ENCODE data around the gene MSL3.

MSL3 gene, protein sequence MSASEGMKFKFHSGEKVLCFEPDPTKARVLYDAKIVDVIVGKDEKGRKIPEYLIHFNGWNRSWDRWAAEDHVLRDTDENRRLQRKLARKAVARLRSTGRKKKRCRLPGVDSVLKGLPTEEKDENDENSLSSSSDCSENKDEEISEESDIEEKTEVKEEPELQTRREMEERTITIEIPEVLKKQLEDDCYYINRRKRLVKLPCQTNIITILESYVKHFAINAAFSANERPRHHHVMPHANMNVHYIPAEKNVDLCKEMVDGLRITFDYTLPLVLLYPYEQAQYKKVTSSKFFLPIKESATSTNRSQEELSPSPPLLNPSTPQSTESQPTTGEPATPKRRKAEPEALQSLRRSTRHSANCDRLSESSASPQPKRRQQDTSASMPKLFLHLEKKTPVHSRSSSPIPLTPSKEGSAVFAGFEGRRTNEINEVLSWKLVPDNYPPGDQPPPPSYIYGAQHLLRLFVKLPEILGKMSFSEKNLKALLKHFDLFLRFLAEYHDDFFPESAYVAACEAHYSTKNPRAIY

DNA sequence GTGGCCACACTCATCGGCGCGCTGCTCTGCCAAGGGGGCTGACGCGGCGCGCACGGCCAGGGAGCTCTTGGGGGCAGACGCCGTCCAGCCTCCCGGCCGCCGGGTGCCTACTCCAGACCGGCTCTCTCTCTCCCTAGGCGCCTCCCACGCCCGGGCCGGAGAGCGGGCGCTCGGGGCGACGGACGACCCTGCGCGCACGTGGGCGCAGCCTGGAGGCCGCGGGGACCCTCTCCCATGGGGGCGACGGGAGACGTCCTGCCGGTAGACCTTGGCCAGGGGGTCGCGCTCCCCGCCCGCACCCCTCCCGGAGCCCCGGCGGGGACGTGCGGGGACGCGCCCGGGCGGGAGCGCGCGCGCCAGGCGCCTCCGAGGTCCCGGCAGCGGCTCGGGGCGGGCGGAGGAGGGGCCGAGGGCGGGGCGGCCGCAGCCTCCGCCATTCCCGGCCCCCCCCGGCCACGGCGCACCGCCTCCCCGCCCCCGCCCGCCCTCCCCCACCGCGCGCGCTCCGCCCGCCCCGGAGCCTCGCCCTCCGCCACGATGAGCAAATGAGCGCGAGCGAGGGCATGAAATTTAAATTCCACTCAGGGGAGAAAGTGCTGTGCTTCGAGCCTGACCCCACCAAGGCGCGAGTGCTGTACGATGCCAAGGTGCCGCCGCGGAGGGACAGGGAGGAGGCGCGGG, at the start of gene MSL3:
TSS of gene MSL3 (plus strand) at position 519 of the 681 bp plus-strand sequence. CDS start at position 546, 27 bp downstream.
- in situ Hi-C loops (cut with HindIII; ENCODE audit: low sequenced_read_pairs), result loop anchor here (25.0 kb wide), 1 partner anchor 221 kb away; no protein-coding TSS in a partner anchor

DNA sequence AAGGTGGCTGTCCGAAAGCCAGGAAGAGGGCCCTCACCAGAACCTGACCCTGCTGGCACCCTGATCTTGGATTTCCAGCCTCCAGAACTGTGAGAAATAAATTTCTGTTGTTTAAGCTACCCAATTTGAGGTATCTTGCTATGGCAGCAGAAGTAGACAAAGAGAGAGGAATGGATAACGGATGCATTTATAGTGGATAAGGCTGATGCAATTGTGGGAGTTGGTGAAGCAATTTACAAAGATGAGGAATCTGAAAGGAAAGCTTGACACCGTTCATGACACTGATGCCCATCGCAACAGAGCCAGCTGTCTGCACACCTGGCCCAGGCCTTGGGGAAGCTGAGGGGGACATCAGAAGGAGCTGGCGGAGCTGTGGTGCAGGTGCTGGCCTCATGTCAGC, 35.7 kb upstream of the MSL3 start:
- in situ Hi-C loops (cut with HindIII; ENCODE audit: low sequenced_read_pairs), result no loop called here

DNA sequence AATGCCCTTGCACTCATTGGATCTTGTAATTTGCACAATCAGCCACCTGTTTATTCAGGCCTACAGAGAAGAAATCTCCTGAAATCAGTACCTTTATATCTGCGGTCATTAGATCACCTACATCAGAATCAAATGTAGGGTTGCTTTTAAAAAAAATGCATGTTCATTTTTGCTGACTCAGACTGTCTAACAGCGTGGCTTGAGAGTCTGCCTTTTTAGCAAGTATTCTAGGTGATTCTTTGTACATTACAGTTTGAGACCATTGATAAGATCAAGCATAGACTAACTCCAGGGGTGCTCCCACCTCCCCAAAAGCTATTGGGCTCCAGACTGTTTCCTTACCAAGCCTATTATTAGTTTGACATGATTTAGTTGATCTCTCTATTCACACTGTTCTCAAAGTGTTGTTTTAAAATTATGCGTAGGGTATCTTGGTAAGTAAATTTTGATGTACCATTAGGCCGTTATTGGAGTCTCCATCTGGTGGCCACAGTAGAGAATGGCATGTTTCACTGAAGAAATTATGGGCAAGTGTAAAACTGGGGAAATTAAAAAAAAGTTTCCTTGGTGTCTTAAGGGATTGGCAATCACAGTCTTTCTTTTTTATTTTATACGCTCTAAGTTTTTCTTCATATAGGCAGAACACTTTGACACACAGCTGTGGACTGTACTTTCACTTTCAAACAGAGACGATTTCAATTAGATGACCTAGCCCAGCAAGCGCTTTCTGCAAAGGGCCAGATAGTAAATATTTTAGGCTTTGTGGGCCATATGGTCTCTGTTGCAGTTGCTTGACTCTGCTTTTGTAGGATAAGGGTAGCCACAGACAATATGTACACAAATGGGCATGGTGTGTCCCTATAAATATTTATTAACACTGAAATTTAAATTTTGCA, 33.7 kb upstream of the MSL3 start:
- in situ Hi-C loops (cut with HindIII; ENCODE audit: low sequenced_read_pairs), result no loop called here

DNA sequence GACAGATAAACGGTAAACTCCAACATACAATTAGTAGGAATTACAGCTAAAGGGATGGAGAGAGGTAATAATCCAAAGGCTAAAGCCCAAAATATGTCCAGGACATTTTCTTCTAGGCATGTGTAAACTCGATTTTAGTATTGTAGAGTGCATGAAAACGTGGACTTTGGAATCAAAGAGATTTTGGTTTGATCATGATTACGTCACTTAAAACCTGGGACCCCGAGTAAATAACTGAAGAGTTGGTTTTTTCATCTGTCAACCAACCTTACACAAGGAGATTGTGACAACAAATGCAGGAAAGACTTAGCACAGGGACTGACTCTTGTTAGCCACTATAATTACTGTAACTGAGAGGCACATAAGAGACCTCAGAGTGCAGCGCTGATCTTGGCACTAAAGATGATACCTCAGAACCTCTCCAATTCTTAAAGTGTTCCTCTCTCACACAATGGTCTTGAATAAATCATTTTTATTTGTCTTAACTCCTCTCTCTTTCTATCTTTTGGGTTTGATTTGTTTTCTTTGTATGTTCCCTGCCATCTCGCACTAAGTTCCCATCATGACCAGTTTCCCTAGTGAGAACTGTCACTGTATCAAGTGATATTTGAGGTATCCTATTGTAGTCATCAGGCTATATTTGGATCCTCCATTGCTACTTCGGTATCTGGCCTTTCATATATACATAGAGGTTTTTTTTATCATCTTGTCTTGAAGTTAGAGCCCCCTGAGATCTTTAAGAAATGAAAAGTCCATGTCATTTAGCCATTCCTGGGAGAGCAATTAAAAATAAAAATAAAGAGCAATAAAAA, 32.2 kb upstream of the MSL3 start:
- in situ Hi-C loops (cut with HindIII; ENCODE audit: low sequenced_read_pairs), result no loop called here

DNA sequence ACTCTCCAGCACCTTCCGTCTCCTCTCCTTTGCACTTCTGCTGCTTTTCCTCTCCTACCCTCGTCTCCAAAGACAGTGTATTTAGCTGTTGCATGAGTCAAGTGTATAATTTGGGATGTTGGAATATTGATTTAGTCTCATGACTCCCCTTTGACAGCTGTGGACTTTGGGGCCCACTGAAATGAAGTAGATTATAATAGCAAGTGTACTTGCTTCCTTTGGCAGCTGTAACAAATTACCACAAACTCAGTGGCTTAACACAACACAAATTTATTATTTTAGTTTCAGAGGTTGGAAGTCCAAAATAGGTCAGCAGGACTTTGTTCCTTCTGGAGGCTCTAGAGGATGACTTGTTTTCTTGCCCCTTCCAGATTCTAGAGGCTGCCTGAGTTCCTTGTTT, 29.5 kb upstream of the MSL3 start:
- in situ Hi-C loops (cut with HindIII; ENCODE audit: low sequenced_read_pairs), result no loop called here

DNA sequence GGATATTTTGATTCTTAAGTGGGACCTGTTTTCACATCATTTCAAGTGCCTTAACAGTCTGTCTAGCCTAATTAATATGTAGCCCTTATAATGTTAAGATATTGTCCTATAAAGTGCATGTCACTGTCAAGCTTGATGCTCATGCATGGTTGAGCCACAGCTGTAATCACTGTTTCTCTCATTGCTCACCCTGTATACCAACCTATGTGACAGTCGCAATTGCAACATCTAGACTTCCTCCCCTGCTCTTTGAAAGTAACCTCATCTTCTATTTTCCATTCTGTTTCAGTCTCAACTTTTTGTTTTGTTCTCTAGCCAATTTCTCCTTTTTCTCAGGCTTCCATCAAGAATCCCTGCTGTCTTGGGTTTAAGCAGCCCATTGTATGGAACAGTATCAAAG, 24.4 kb upstream of the MSL3 start:
- in situ Hi-C loops (cut with HindIII; ENCODE audit: low sequenced_read_pairs), result no loop called here

DNA sequence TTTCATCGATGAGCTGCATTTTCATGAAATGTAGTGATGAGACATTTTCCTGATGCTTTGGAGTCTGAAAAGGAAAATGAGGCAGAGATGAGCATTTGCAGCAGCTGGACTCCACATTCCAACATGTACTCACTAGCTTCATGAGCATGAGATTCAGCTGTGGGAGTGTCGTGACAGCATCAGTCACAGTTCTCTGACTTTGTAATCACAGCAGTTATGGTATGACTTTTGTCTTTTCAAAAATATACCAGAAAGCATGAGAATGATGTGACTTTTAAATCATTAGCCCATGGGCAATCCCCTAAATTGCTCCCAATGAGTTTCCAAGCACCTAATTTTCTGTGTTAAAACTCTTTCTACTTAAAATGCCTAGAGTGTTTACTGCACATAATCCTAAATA, 18.3 kb upstream of the MSL3 start:
- in situ Hi-C loops (cut with HindIII; ENCODE audit: low sequenced_read_pairs), result no loop called here

DNA sequence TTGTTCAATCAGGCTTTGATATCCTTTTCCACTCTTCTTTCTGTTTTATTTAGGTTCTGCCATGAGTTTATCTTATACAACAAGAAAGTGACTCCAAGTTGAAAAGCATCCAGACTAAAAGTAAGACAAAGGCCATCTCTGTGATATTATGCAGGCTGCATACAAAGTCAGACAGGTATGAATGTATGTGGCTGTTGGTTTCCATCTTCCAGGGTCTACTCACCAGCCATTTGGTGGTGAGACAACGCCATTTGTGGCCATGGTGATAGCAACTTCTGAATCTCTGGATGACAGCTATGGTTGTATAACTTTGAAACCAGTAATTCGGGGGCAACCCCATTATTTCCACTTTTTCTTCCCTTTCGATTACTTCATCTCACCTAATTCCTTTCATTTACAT, 17.2 kb upstream of the MSL3 start:
- in situ Hi-C loops (cut with HindIII; ENCODE audit: low sequenced_read_pairs), result no loop called here

DNA sequence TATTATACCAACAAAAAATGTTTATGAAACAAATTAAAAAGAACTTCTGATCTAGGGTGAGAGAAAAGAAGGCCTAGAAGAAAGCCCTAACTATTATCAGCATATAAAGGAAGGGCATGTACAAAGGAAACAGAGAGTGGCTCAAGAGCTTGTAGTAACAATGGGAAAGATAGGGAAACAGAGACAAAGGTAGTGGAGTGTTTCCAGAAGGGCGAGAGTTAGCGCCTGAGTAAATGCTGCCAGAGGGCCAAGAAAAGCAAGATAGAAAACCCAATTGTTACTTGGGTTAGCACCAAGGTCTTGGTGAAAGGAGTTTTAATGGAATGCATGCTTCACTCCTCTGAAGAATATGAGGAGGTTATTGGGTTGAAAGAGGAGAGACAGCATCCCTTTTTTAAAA, 16.5 kb upstream of the MSL3 start:
- in situ Hi-C loops (cut with HindIII; ENCODE audit: low sequenced_read_pairs), result no loop called here

DNA sequence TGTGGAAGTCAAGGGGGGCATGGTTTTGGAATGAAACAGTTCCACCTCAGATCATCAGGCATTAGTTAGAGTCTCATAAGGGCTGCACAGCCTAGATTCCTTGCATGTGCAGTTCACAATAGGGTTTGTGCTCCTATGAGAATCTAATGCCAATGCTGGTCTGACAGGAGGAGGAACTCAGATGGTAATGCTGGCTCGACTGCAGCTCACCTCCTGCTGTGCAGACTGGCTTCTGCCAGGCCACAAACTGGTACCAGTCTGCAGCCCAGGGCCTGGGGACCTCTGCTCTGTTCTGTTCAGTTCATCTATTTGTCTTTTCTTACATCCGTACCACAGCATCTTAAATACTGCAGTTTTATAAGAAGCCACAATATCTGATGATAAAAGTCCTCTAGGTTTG, 12.2 kb upstream of the MSL3 start:
- in situ Hi-C loops (cut with HindIII; ENCODE audit: low sequenced_read_pairs), result no loop called here

DNA sequence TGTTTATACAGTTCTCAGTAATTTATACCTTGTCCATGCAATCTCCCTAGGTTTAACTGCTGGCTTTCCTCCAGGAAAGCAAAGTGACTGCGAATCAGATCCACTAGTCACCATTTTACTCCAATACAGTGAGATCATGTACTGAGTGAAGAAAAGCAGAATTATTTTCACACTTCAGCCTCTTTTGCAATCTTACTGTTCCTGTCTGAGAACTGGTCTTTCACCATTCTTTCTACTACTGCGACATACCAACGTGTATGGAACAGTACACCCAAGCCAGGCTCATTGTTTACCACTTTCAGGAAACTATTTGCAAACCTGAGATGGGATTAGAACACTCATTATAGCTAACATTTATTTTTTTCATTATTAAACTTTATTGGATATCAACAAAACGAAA, 8.0 kb upstream of the MSL3 start:
- in situ Hi-C loops (cut with HindIII; ENCODE audit: low sequenced_read_pairs), result loop anchor here (25.0 kb wide), 1 partner anchor 213 kb away; no protein-coding TSS in a partner anchor

DNA sequence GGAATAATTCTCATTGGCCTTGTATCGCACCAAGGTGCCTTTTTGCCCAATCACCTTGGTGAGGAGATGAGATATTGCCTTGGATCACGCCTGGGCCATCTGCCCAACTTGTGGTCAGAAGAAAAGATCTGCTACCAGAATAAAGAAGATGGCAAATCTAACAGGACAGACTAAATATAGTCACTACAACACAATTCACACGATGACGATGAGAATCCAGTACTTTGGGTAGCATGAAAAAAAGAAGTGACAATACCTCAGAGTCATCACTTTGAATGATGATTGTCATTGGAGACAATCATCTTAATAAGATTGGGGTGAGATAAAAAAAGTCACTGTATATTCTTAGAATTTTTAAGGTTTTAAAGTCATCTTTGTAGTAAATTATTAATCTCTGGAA, 7.3 kb upstream of the MSL3 start:
- in situ Hi-C loops (cut with HindIII; ENCODE audit: low sequenced_read_pairs), result loop anchor here (25.0 kb wide), 1 partner anchor 213 kb away; no protein-coding TSS in a partner anchor

DNA sequence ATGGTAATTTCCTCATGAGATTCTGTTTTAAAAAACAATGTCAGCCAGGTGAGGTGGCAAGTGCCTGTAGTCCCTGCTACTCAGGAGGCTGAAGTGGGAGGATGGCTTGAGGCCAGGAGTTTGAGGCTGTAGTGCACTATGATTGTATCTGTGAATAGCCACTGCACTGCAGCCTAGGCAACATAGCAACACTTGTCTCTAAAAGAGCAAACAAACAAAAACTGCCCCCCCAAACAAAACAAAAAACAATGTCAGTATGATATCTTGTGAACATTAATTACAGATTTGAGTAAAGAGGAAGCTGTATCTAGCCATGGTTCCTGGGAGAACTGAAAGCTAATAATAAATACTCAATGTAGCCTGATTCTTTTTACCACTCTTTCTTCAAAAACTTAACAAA, 6.8 kb upstream of the MSL3 start:
- in situ Hi-C loops (cut with HindIII; ENCODE audit: low sequenced_read_pairs), result loop anchor here (25.0 kb wide), 1 partner anchor 214 kb away; no protein-coding TSS in a partner anchor

DNA sequence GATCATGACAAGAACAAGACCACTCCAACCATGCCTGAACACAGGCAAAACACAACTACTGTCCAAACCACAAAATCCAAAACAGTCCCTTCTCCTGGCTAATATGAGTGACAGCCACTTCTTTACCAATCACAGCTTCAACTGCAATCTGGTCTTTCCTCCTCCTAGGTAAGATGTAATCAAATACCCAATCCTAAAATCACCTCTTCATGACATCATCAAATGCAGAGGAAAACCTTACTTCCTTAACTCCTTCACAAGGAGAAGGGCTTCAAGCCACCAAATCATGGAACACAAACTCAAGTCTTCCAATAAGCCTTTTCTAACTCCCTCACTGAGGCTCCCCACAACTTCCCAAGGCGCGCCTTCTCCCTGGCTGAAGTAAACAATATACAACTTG, 4.4 kb upstream of the MSL3 start:
- in situ Hi-C loops (cut with HindIII; ENCODE audit: low sequenced_read_pairs), result loop anchor here (25.0 kb wide), 1 partner anchor 216 kb away; no protein-coding TSS in a partner anchor

DNA sequence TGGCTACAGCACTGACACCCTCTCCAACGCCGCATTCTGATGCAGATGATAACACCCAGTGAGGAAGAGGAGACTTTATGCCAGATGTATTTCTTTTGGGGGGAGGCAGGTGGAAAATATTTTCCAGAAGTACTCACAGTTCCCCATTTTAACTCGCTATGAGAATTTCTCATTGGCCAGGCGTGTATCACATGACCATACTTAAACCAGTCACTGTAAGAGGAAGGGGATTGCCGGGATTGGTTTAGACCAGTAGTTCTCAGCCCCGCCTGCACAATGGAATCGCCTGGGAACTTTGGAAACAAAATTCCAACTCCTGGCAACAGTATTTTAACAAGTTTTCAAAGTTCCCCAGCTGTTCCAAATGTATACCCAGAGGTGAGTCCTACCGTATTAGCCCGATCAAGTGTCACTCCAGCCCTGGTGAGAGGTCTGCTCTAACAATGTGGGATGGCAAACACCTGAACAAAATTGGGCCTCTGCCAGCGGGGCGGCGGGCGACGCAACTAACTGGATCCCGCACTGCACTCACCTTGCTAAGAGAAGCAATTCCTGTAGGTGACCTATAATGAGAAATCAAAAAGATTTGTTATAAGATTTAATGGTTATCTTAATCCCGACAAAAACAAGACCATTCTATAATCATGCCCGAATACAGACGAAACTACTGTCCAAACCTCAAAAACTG, 2.9 kb upstream of the MSL3 start:
- in situ Hi-C loops (cut with HindIII; ENCODE audit: low sequenced_read_pairs), result loop anchor here (25.0 kb wide), 1 partner anchor 218 kb away; no protein-coding TSS in a partner anchor

DNA sequence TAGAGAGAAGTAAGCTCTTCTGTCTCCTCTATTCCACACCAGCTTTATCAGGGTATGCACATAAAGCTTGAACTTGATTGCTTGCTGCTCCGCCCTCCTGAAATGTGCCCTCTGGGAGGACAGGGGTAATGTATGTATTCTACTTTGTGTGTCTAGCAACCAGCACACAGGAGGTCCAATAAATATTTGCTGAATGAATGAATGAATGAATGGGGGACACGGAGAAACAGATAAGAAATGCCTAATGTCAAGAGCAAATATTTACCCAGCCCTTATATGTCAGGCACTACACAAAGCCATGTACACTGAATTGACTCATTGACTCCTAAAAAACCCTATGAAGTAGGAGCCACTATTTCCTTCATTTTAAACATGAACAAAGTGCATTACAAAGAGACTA, 2.3 kb upstream of the MSL3 start:
- in situ Hi-C loops (cut with HindIII; ENCODE audit: low sequenced_read_pairs), result loop anchor here (25.0 kb wide), 1 partner anchor 218 kb away; no protein-coding TSS in a partner anchor

DNA sequence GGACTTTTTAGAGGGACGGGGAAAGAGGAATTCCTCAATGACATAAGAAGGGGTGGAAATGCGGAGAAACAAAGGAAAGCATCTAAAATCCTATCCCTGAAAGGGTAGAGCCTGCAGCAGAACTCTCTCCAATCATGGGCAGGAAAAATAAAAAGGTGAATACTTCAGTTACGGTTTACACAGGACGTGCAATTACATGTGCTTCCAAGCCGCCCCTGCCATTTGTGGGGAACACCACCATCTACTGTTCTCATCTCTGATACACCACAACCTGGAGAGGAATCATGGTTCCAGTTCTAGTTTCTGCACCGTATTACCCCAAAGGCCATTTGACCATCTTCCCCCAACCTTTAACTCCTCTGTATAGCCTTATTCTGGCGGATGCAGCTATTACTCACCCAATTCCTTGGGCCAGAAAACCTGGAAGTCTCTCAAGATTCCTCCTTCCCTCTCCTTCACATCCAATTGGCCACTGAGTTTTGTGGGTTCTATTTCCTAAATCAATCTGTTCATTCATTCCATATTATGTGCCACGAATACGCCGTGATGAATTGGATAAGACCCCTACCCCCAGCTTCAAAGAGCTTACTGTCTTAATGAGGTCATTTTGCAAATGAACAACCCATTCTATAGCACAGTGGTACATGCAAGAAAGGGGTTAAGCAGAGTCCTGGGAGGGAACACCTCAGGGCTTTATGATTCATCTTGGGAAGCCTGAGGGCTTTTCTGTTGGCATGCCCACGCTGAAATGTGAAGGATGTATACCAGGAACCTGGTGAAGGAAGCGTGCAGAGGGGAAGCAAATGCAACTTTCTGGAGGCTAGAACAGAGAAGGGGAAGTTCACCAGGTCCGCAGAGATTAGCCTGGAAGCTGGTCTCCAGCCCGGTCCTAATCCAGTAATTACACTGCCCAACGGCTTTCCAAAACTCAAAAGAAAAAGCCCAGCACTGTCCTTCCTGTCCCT, 1.4 kb upstream of the MSL3 start:
- in situ Hi-C loops (cut with HindIII; ENCODE audit: low sequenced_read_pairs), result loop anchor here (25.0 kb wide), 1 partner anchor 219 kb away; no protein-coding TSS in a partner anchor

DNA sequence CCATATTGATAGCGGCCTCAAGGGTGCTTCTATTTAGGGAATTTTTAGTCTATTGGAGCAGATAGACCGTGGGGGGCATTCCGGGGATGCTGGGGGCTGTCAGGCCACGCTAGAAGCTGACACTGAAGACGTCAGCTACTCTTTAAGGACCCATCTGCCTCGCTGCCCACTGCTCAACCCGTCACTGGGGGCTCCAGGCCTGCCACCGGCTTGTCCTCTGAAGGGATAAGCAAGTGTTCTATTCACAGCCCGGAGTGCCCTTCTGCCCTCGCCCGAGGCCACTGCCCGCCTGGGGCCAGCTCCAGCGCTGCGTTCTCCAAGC, 679 bp upstream of the MSL3 start:
- in situ Hi-C loops (cut with HindIII; ENCODE audit: low sequenced_read_pairs), result loop anchor here (25.0 kb wide), 1 partner anchor 220 kb away; no protein-coding TSS in a partner anchor
